ENCODE measurements around the gene CTLA4. TPM values are rescaled to one million over a fixed set of nuclear protein-coding genes. Genes with fewer than 3 reads are reported as not detected.

Gene CTLA4
- polyA plus RNA-seq, 3 donors: 0.08 TPM; not detected in 2

- no peaks in the 10 kb centered on the region for H3K27me3 ChIP-seq (ENCODE audit: control insufficient read depth in 2 of 2, insufficient read depth in 2 of 2, low read length in 2 of 2)
- peaks cover 14 to 28% (median 20%) of the 10 kb centered on the region in 7 donors for H3K9me3 Mint-ChIP-seq
- peaks cover 20% of the 10 kb centered on the region for H3K4me1 Mint-ChIP-seq
- H3K27ac ChIP-seq (ENCODE audit: low read depth in 1 of 2, low read length in 2 of 2): no peak overlapping the region
- H3K36me3 Mint-ChIP-seq: peaks cover 13 to 16% of the 10 kb centered on the region in 2 donors
- peaks cover 0 to 7% of the 10 kb centered on the region in 2 donors for H3K36me3 ChIP-seq (replicated peaks in 1 of 2; ENCODE audit: control insufficient read depth in 1 of 2, insufficient read depth in 2 of 2, low read length in 2 of 2)
- no peaks in the 10 kb centered on the region for H3K79me2 ChIP-seq (ENCODE audit: insufficient read depth, low read length)
- intact Hi-C loops (cut with micrococcal nuclease): loop anchor here (5.0 to 10.0 kb wide), 3 partner anchors 49 to 667 kb away; partner anchors contain the start of gene CYP20A1 (in 1 of the 2)
- no peak overlapping the region for H3K4me3 ChIP-seq (replicated peaks in 1 of 3; ENCODE audit: low read depth in 2 of 3, low read length in 3 of 3)
- no peak overlapping the region for H3K4me3 Mint-ChIP-seq
- no peak for TF ChIP-seq CTCF (IDR thresholded peaks at IDR 0.05)
- H3K27ac Mint-ChIP-seq: no peak overlapping the region
- H2AFZ ChIP-seq (ENCODE audit: insufficient read depth, low read depth, low read length, poor library complexity, severe bottlenecking): no peak overlapping the region
- H3K27me3 Mint-ChIP-seq (ENCODE audit: low read depth in 3 of 3): peaks cover 0 to 1% (median 0%) of the 10 kb centered on the region in 3 donors
- peaks cover 21 to 30% of the 10 kb centered on the region in 2 donors for H3K4me1 ChIP-seq (ENCODE audit: control insufficient read depth in 1 of 2, insufficient read depth in 2 of 2, low read length in 2 of 2)
- no peak overlapping the region for H3K4me2 ChIP-seq (replicated peaks; ENCODE audit: extremely low read depth, low read length, poor library complexity, severe bottlenecking)
- no CpG with 5 or more reads among the region's 4 CpGs for WGBS (ENCODE audit: insufficient coverage)
- H3K9ac ChIP-seq (ENCODE audit: insufficient read depth, low read length, poor library complexity, severe bottlenecking): no peak overlapping the region
- peaks cover 18 to 27% of the 10 kb centered on the region in 2 donors for H3K9me3 ChIP-seq (replicated peaks in 1 of 2; ENCODE audit: control insufficient read depth in 1 of 2, insufficient read depth in 1 of 2, low read length in 2 of 2)
- no peaks in the 10 kb centered on the region for H4K20me1 ChIP-seq (ENCODE audit: insufficient read depth, low read length)
- no peak for DNase-seq
Measured at GRCh38 chr2:203904022-203904421, 36.5 kb downstream of the CTLA4 start.

- H3K36me3 Mint-ChIP-seq: peaks cover 11 to 14% of the 10 kb centered on the region in 2 donors
- no peak overlapping the region for H3K4me3 Mint-ChIP-seq
- no peak for DNase-seq
- H3K4me1 Mint-ChIP-seq: peaks cover 25% of the 10 kb centered on the region
- no peaks in the 10 kb centered on the region for H3K79me2 ChIP-seq (ENCODE audit: insufficient read depth, low read length)
- H3K4me2 ChIP-seq (replicated peaks; ENCODE audit: extremely low read depth, low read length, poor library complexity, severe bottlenecking): no peak overlapping the region
- no peaks in the 10 kb centered on the region for H3K27me3 ChIP-seq (ENCODE audit: control insufficient read depth in 2 of 2, insufficient read depth in 2 of 2, low read length in 2 of 2)
- H3K36me3 ChIP-seq (replicated peaks in 1 of 2; ENCODE audit: control insufficient read depth in 1 of 2, insufficient read depth in 2 of 2, low read length in 2 of 2): peaks cover 0 to 7% of the 10 kb centered on the region in 2 donors
- H3K4me3 ChIP-seq (replicated peaks in 1 of 3; ENCODE audit: low read depth in 2 of 3, low read length in 3 of 3): no peak overlapping the region
- H3K9ac ChIP-seq (ENCODE audit: insufficient read depth, low read length, poor library complexity, severe bottlenecking): no peak overlapping the region
- no peak overlapping the region for H3K27ac Mint-ChIP-seq
- intact Hi-C loops (cut with micrococcal nuclease): loop anchor here (5.0 to 10.0 kb wide), 7 partner anchors 33 to 423 kb away; no protein-coding TSS in a partner anchor
- H3K27me3 Mint-ChIP-seq (ENCODE audit: low read depth in 3 of 3): peaks cover 0 to 1% (median 0%) of the 10 kb centered on the region in 3 donors
- no peak overlapping the region for H2AFZ ChIP-seq (ENCODE audit: insufficient read depth, low read depth, low read length, poor library complexity, severe bottlenecking)
- TF ChIP-seq CTCF (IDR thresholded peaks at IDR 0.05): no peak
- peaks cover 13 to 27% (median 19%) of the 10 kb centered on the region in 7 donors for H3K9me3 Mint-ChIP-seq
- peaks cover 25 to 31% of the 10 kb centered on the region in 2 donors for H3K4me1 ChIP-seq (ENCODE audit: control insufficient read depth in 1 of 2, insufficient read depth in 2 of 2, low read length in 2 of 2)
- H3K27ac ChIP-seq (ENCODE audit: low read depth in 1 of 2, low read length in 2 of 2): no peak overlapping the region
- H4K20me1 ChIP-seq (ENCODE audit: insufficient read depth, low read length): no peaks in the 10 kb centered on the region
- H3K9me3 ChIP-seq (replicated peaks in 1 of 2; ENCODE audit: control insufficient read depth in 1 of 2, insufficient read depth in 1 of 2, low read length in 2 of 2): peaks cover 16 to 26% of the 10 kb centered on the region in 2 donors
Measured at GRCh38 chr2:203905656-203906055, 38.1 kb downstream of the CTLA4 start.

Data from CD14-positive monocyte (primary cell).